ENCODE results near the gene RPUSD4. TPM values are rescaled to one million over a fixed set of nuclear protein-coding genes. Genes with fewer than 3 reads are reported as not detected.

RPUSD4 gene
- total and polyA plus RNA-seq, 8 donors = 14.5 to 31.4 (median 18.3) TPM

- ATAC-seq (no peak), DNase-seq (no peak), FAIRE-seq (no peak)
- TF ChIP-seq CTCF (IDR thresholded peaks at IDR 0.05) = no peak
- H3K36me3 ChIP-seq = no peaks in the 10 kb centered on the region
- intact Hi-C loops (cut with DNase I) = no loop called here
- 64% methylated on average over 8 of the region's 8 CpGs for WGBS, 2 donors
- no peaks in the 10 kb centered on the region for H3K4me1 ChIP-seq
- H3K4me3 ChIP-seq = no peak overlapping the region
- H3K27ac ChIP-seq = no peak overlapping the region
- H3K9me3 ChIP-seq = no peaks in the 10 kb centered on the region
- no peaks in the 10 kb centered on the region for H3K27me3 ChIP-seq
These were observed 53.2 kb downstream of the RPUSD4 start for GRCh38 chr11:126158054-126158791.

GRCh38 chr11:126157326-126158030 lies 54.0 kb downstream of the RPUSD4 start:
- intact Hi-C loops (cut with DNase I) = no loop called here
- no peaks in the 10 kb centered on the region for H3K27me3 ChIP-seq
- 85 to 90% methylated on average over 7 of the region's 7 CpGs for WGBS, 2 donors
- FAIRE-seq = no peak
- no peaks in the 10 kb centered on the region for H3K36me3 ChIP-seq
- no peak for DNase-seq
- no peaks in the 10 kb centered on the region for H3K9me3 ChIP-seq
- no peak overlapping the region for H3K27ac ChIP-seq
- ATAC-seq = no peak
- no peaks in the 10 kb centered on the region for H3K4me1 ChIP-seq
- TF ChIP-seq CTCF (IDR thresholded peaks at IDR 0.05) = no peak
- H3K4me3 ChIP-seq = no peak overlapping the region

- Histone ChIP-seq H3K27me3 (no peaks in the 10 kb centered on the region), H3K27ac (no peak overlapping the region), H3K9me3 (no peaks in the 10 kb centered on the region), H3K4me1 (no peaks in the 10 kb centered on the region), H3K36me3 (no peaks in the 10 kb centered on the region), H3K4me3 (no peak overlapping the region)
- no peak for ATAC-seq
- no peak for FAIRE-seq
- no peak for TF ChIP-seq CTCF (IDR thresholded peaks at IDR 0.05)
- 87 to 90% methylated on average over 8 of the region's 8 CpGs for WGBS, 2 donors
- intact Hi-C loops (cut with DNase I) = no loop called here
- DNase-seq = no peak
These were observed 54.6 kb downstream of the RPUSD4 start for GRCh38 chr11:126156814-126157213.

- intact Hi-C loops (cut with DNase I) = no loop called here
- DNase-seq = no peak
These were observed 55.9 kb downstream of the RPUSD4 start for GRCh38 chr11:126155402-126156187.

More at GRCh38 chr11:126155402-126156187, 55.9 kb downstream of the RPUSD4 start:
- FAIRE-seq = no peak
- WGBS, 2 donors = 85 to 92% methylated on average over 28 of the region's 28 CpGs
- no peak for TF ChIP-seq CTCF (IDR thresholded peaks at IDR 0.05)
- Histone ChIP-seq H3K9me3 (no peaks in the 10 kb centered on the region), H3K36me3 (no peaks in the 10 kb centered on the region), H3K4me1 (no peaks in the 10 kb centered on the region), H3K27ac (no peak overlapping the region), H3K27me3 (no peaks in the 10 kb centered on the region), H3K4me3 (no peak overlapping the region)
- no peak for ATAC-seq

All from pancreas (tissue), 10 donors.